Cardiac muscle cell (in vitro differentiated cells and primary cell): ENCODE results near the gene AGPAT3. TPM values are rescaled to one million over a fixed set of nuclear protein-coding genes. Genes with fewer than 3 reads are reported as not detected.

ENCODE experiments used
- DNase-seq, 2 donors: peaks; one replicate each; pipeline versions ENCODE4 v3.0.0 to v3.0.0-alpha.2; 2010 to 2017; ENCODE audit warnings: low read depth in 1 of 2, low spot score in 1 of 2
- H3K27ac ChIP-seq: fragments of 200-600 bp; sonication (generic); 2 replicates; pipeline ENCODE4 v1.5.1; 2016
- H3K27me3 ChIP-seq: fragments of 200-600 bp; sonication (generic); 2 replicates; pipeline ENCODE4 v1.6.0; 2016; ENCODE audit warnings: control low read depth
- H3K36me3 ChIP-seq: fragments of 200-600 bp; sonication (generic); 2 replicates; pipeline ENCODE4 v1.5.1; 2016; ENCODE audit warnings: control low read depth
- H3K4me1 ChIP-seq: fragments of 200-600 bp; sonication (generic); 2 replicates; pipeline ENCODE4 v1.8.1; 2017; ENCODE audit warnings: low read depth, mild to moderate bottlenecking, mixed run types
- H3K4me3 ChIP-seq: fragments of 200-600 bp; sonication (generic); 2 replicates; pipeline ENCODE4 v1.5.1; 2016; ENCODE audit warnings: mild to moderate bottlenecking
- H3K9me3 ChIP-seq: fragments of 200-600 bp; sonication (generic); 2 replicates; pipeline ENCODE4 v1.5.1; 2017; ENCODE audit warnings: low read depth, mild to moderate bottlenecking, control low read depth
- polyA plus RNA-seq: library from polyadenylated mRNA; unstranded; fragments of >200 nt; fragmentation: Nextera tagmentation; extraction: Ambion mirVana; gene quantifications from 2 replicates; pipeline ENCODE4 v1.2.1, GENCODE V29; 2016
- total RNA-seq: library from RNA; depleted of rRNA; stranded (reverse); fragments of >200 nt; gene quantifications from 2 replicates; pipeline ENCODE4 v1.2.3, GENCODE V29; 2016
- TF ChIP-seq, protein P1 (sequence below): IDR thresholded peaks from 2 replicates; pipeline ENCODE4 v1.5.1; 2012; ENCODE audit warnings: low read depth, mild to moderate bottlenecking, low read length

AGPAT3 gene
- total and polyA plus RNA-seq, 2 experiments from 2014 or later = 12.4 to 23.6 TPM

DNA sequence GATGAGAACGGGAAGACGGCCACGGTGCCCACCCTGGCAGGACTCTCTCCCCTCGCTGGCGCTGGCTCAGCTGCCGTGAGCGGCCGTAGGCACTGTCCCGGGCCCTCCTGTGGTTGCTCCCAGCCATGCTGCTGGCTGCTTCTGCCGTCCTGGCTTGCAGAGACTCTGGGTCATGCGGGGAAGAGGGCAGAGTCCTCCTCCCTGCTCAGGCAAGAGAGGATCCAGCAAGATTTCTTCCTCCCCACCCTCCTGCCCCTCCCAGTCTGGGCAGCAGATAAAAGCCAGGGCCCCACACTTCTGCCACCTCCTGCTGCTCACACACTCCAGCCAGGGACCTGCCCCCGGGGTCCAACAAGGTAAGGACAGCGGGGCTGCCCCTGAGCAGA, 60.1 kb downstream of the AGPAT3 start:
- peaks cover 15% of the 10 kb centered on the region for H3K4me1 ChIP-seq
- TF ChIP-seq, protein P1, sequence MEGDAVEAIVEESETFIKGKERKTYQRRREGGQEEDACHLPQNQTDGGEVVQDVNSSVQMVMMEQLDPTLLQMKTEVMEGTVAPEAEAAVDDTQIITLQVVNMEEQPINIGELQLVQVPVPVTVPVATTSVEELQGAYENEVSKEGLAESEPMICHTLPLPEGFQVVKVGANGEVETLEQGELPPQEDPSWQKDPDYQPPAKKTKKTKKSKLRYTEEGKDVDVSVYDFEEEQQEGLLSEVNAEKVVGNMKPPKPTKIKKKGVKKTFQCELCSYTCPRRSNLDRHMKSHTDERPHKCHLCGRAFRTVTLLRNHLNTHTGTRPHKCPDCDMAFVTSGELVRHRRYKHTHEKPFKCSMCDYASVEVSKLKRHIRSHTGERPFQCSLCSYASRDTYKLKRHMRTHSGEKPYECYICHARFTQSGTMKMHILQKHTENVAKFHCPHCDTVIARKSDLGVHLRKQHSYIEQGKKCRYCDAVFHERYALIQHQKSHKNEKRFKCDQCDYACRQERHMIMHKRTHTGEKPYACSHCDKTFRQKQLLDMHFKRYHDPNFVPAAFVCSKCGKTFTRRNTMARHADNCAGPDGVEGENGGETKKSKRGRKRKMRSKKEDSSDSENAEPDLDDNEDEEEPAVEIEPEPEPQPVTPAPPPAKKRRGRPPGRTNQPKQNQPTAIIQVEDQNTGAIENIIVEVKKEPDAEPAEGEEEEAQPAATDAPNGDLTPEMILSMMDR = no peak
- H3K27me3 ChIP-seq = no peaks in the 10 kb centered on the region
- H3K9me3 ChIP-seq = no peaks in the 10 kb centered on the region
- DNase-seq = peak in 1 of 2 donors; percentile 11
- H3K36me3 ChIP-seq = no peaks in the 10 kb centered on the region
- no peak overlapping the region for H3K4me3 ChIP-seq
- H3K27ac ChIP-seq = no peak overlapping the region

DNA sequence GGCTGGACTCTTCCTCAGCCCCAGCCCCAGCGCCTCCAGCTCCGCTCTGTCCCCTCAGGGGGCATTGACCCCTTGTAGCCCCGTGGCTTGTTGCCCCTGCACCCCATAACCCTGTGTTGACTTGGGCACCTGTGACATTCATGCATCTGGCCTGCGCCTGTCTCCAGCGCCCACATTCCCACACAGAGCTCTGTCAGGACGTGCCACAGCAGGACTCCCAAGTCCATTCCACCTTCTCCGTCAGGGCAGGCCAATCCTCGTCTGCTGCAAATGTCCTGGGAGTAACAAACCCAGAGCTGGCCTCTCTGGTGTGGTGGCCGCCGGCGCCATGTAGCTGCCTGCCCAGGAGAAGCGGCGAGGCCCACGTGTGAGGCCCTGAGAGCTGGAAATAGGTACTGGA, 60.6 kb downstream of the AGPAT3 start:
- Histone ChIP-seq H3K36me3 (no peaks in the 10 kb centered on the region), H3K4me3 (no peak overlapping the region), H3K27me3 (no peaks in the 10 kb centered on the region), H3K4me1 (peaks cover 15% of the 10 kb centered on the region), H3K9me3 (no peaks in the 10 kb centered on the region), H3K27ac (no peak overlapping the region)
- TF ChIP-seq, protein P1 = no peak
- no peak for DNase-seq

DNA sequence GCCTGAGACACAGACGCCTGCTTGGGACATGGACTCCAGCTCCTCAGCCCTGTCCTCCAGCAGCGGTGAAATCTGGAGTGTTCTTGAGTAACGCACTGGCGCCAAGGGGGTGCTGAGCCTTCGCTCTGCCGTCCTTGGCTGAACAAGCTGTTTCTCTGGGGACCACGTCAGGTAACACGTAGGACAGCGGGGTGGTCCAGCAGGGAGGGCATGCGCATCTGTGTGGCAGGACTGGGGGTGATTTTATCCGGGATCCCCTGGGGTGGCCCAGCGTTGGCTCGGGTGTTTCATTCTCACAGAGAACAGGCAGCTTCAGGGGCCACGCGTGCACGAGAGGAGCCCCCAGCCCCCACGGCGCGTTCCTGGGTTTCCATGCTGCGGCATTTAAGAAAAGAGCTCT, 61.2 kb downstream of the AGPAT3 start:
- no peaks in the 10 kb centered on the region for H3K36me3 ChIP-seq
- TF ChIP-seq, protein P1 = no peak
- no peak overlapping the region for H3K4me3 ChIP-seq
- no peaks in the 10 kb centered on the region for H3K27me3 ChIP-seq
- no peaks in the 10 kb centered on the region for H3K9me3 ChIP-seq
- no peak overlapping the region for H3K27ac ChIP-seq
- H3K4me1 ChIP-seq = peaks cover 15% of the 10 kb centered on the region
- no peak for DNase-seq

GRCh38 chr21:43927591-43928221, 62.7 kb downstream of the AGPAT3 start:
- no peaks in the 10 kb centered on the region for H3K36me3 ChIP-seq
- no peaks in the 10 kb centered on the region for H3K9me3 ChIP-seq

DNA sequence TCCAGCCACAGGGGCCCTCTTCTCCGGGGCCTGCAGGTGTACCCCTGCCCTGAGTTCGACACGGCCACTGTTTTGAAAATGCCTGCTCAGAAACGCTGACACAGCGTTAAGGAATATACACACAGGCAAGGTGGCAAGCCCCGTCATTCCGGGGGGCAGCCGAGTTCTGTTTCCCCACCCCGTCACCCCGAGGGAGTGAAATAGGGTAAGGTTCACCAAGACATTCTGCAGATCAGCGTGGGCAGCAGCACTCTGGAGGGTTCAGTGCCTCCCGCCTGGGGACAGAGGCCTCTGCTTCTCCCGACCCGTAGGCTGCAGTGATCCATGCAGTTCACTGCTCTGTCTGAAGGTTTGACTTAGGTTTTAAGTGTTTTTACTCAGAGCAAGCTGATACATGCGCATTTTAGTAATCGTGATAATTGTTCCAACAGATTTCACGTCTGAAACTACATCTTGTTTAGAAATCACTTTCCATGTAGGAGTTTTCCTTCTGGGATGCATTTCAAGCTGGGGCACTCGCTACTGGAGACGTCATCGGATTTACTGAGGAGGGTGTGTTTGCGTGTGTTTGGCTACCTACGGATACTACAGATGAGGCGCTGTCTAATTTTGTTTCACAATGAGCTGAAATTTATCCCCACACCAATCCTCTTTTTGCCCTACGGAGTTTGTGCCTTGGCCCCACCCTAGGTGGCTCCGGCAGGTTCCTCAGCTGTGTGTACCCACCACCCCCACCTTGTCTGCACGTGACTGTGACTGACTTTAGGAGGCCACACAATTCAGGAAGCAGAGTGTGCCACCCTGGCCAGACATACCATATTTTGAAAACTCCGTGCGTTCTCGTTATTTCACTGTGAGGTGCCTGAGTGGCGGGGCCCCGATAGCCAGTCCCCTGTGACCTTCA, 63.5 kb downstream of the AGPAT3 start:
- TF ChIP-seq, protein P1 = no peak
- DNase-seq = no peak
- H3K27me3 ChIP-seq = no peaks in the 10 kb centered on the region

More at GRCh38 chr21:43927591-43928221, 62.7 kb downstream of the AGPAT3 start:
- no peak overlapping the region for H3K4me3 ChIP-seq
- no peak for DNase-seq
- H3K27ac ChIP-seq = no peak overlapping the region
- no peaks in the 10 kb centered on the region for H3K27me3 ChIP-seq
- TF ChIP-seq, protein P1 = no peak
- peaks cover 6% of the 10 kb centered on the region for H3K4me1 ChIP-seq

More for the DNA sequence above, 63.5 kb downstream of the AGPAT3 start:
- H3K36me3 ChIP-seq = no peaks in the 10 kb centered on the region
- no peak overlapping the region for H3K27ac ChIP-seq
- H3K4me1 ChIP-seq = peaks cover 6% of the 10 kb centered on the region
- H3K9me3 ChIP-seq = no peaks in the 10 kb centered on the region
- H3K4me3 ChIP-seq = no peak overlapping the region
